OCI-LY1 (cell line): Measurements from ENCODE around the gene UTF1.

ENCODE experiments used
- H2AFZ ChIP-seq: fragments of 200-600 bp; sonication (generic), shearing (Covaris generic); 2 replicates; pipeline ENCODE4 v1.6.0; 2014; ENCODE audit warnings: antibody characterized with exemption, mild to moderate bottlenecking, low read length
- H3F3A ChIP-seq: fragments of 200-600 bp; sonication (generic), shearing (Covaris generic); 2 replicates; pipeline ENCODE4 v1.6.0; 2014; ENCODE audit warnings: mild to moderate bottlenecking, antibody characterized with exemption, low read length, moderate library complexity; ENCODE audit not compliant: insufficient read depth
- H3K27ac ChIP-seq: fragments of 200-600 bp; sonication (generic); 2 replicates; pipeline ENCODE4 v1.5.1; 2014; ENCODE audit warnings: low read length, mixed run types, mild to moderate bottlenecking, low read depth; ENCODE audit not compliant: poor library complexity, severe bottlenecking
- H3K27me3 ChIP-seq: fragments of 200-600 bp; sonication (generic); 2 replicates; pipeline ENCODE4 v1.6.0; 2014; ENCODE audit warnings: antibody characterized with exemption, mild to moderate bottlenecking, low read length, moderate library complexity; ENCODE audit not compliant: insufficient read depth
- H3K36me3 ChIP-seq: fragments of 200-600 bp; sonication (generic); 2 replicates; pipeline ENCODE4 v1.6.1; 2014; ENCODE audit warnings: mild to moderate bottlenecking, antibody characterized with exemption, low read length, moderate library complexity, mixed read lengths; ENCODE audit not compliant: insufficient read depth
- H3K4me1 ChIP-seq: fragments of 200-600 bp; sonication (generic); 2 replicates; pipeline ENCODE4 v1.5.1; 2014; ENCODE audit warnings: mild to moderate bottlenecking, low read length, moderate library complexity; ENCODE audit not compliant: insufficient read depth, severe bottlenecking
- H3K4me2 ChIP-seq: fragments of 200-600 bp; sonication (generic), shearing (Covaris generic); 2 replicates; pipeline ENCODE4 v1.6.1; 2014; ENCODE audit warnings: low read length
- H3K4me3 ChIP-seq: fragments of 200-600 bp; sonication (generic); 2 replicates; pipeline ENCODE4 v1.5.1; 2014; ENCODE audit warnings: low read length, low read depth, mild to moderate bottlenecking, mixed read lengths; ENCODE audit not compliant: poor library complexity, severe bottlenecking
- H3K79me2 ChIP-seq: fragments of 200-600 bp; shearing (Covaris generic); 2 replicates; pipeline ENCODE4 v1.6.1; 2016; ENCODE audit warnings: mixed run types, low read length, mixed read lengths; ENCODE audit not compliant: insufficient read depth
- H3K9ac ChIP-seq: fragments of 200-600 bp; sonication (generic), shearing (Covaris generic); 2 replicates; pipeline ENCODE4 v1.6.1; 2014; ENCODE audit warnings: mild to moderate bottlenecking, low read length, mixed read lengths
- H3K9me2 ChIP-seq: fragments of 200-600 bp; sonication (generic), shearing (Covaris generic); 2 replicates; pipeline ENCODE4 v1.6.1; 2014; ENCODE audit warnings: low read depth, mild to moderate bottlenecking, low read length, mixed read lengths
- H3K9me3 ChIP-seq: fragments of 200-600 bp; shearing (Covaris generic); 2 replicates; pipeline ENCODE4 v1.6.1; 2014; ENCODE audit warnings: low read length, mixed read lengths
- H4K20me1 ChIP-seq: fragments of 200-600 bp; sonication (generic), shearing (Covaris generic); 2 replicates; pipeline ENCODE4 v1.6.0; 2016; ENCODE audit warnings: mild to moderate bottlenecking, low read length; ENCODE audit not compliant: insufficient read depth
- EZH2 ChIP-seq: fragments of 200-600 bp; sonication (generic), shearing (Covaris generic); IDR thresholded peaks from 2 replicates; pipeline ENCODE4 v1.8.0; 2017; ENCODE audit warnings: borderline replicate concordance, mixed run types, mild to moderate bottlenecking, antibody characterized with exemption, low read length, moderate library complexity, mixed read lengths
- TF ChIP-seq, protein P1 (sequence below): fragments of 200-600 bp; sonication (generic), shearing (Covaris generic); IDR thresholded peaks from 2 replicates; pipeline ENCODE4 v1.5.1; 2017; ENCODE audit warnings: mild to moderate bottlenecking, antibody characterized with exemption, low read length, moderate library complexity, mixed read lengths

The UTF1 gene

DNA sequence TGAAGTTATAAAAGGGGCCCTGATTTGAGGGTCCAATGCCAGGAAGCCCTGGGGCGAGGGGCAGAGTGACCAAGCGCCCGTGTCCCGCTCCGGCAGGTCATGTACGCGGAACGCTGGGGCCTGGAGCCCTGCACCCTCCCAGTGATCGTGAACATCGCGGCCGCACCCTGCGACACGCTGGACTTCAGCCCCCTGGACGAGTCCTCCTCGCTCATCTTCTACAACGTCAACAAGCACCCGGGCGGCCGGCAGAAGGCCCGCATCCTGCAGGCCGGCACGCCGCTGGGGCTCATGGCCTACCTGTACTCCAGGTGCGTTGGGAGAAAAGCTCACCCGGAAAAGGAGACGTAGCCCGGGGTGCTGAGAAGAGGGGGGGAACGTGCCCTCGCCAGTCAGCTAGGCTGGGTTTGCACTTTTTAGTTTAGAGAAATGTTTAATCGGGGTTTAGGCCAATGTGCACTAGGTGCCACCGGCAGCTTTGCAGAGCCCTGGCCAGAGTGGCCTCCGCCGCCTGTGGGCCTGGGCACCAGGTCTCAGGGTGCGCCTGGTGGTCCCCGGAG is 22.9 kb upstream of the UTF1 start:
- no peak overlapping the region for H3K4me3 ChIP-seq
- no peaks in the 10 kb centered on the region for H3F3A ChIP-seq
- H4K20me1 ChIP-seq: no peaks in the 10 kb centered on the region
- no peaks in the 10 kb centered on the region for H3K4me1 ChIP-seq
- H3K9me2 ChIP-seq: no peaks in the 10 kb centered on the region
- no peaks in the 10 kb centered on the region for H3K36me3 ChIP-seq
- no peak for TF ChIP-seq EZH2
- TF ChIP-seq, protein P1, sequence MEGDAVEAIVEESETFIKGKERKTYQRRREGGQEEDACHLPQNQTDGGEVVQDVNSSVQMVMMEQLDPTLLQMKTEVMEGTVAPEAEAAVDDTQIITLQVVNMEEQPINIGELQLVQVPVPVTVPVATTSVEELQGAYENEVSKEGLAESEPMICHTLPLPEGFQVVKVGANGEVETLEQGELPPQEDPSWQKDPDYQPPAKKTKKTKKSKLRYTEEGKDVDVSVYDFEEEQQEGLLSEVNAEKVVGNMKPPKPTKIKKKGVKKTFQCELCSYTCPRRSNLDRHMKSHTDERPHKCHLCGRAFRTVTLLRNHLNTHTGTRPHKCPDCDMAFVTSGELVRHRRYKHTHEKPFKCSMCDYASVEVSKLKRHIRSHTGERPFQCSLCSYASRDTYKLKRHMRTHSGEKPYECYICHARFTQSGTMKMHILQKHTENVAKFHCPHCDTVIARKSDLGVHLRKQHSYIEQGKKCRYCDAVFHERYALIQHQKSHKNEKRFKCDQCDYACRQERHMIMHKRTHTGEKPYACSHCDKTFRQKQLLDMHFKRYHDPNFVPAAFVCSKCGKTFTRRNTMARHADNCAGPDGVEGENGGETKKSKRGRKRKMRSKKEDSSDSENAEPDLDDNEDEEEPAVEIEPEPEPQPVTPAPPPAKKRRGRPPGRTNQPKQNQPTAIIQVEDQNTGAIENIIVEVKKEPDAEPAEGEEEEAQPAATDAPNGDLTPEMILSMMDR: no peak
- no peaks in the 10 kb centered on the region for H3K9me3 ChIP-seq
- no peak overlapping the region for H3K27ac ChIP-seq
- H3K79me2 ChIP-seq: no peaks in the 10 kb centered on the region
- H2AFZ ChIP-seq: no peak overlapping the region
- no peaks in the 10 kb centered on the region for H3K27me3 ChIP-seq
- H3K4me2 ChIP-seq: no peak overlapping the region
- H3K9ac ChIP-seq: no peak overlapping the region

DNA sequence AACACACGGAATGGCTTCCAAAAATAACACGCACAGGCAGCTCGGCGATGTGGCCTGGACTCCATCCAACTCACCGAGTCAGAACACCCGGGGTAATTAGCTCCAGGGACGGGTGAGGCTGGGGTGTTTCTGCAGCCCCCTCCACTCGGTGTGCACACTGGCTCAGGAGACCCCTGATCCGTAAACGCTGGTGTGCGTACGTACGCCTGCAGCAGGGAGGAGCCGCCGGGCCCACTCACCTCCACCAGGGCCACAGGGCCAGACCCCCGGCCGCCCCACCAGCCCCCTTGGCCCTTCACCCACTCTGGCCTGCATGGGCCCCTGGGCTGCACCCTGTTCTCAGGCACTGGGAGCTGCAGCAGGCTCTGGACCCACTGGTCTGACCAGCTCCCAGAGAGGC is 22.4 kb upstream of the UTF1 start:
- TF ChIP-seq EZH2: no peak
- TF ChIP-seq, protein P1: no peak
- H4K20me1 ChIP-seq: no peaks in the 10 kb centered on the region
- no peaks in the 10 kb centered on the region for H3K9me3 ChIP-seq
- no peak overlapping the region for H3K4me3 ChIP-seq
- no peaks in the 10 kb centered on the region for H3K9me2 ChIP-seq
- H3K4me2 ChIP-seq: no peak overlapping the region
- H2AFZ ChIP-seq: no peak overlapping the region
- no peaks in the 10 kb centered on the region for H3K36me3 ChIP-seq
- H3K9ac ChIP-seq: no peak overlapping the region
- H3F3A ChIP-seq: no peaks in the 10 kb centered on the region
- H3K27me3 ChIP-seq: no peaks in the 10 kb centered on the region
- H3K4me1 ChIP-seq: no peaks in the 10 kb centered on the region
- no peak overlapping the region for H3K27ac ChIP-seq
- no peaks in the 10 kb centered on the region for H3K79me2 ChIP-seq

DNA sequence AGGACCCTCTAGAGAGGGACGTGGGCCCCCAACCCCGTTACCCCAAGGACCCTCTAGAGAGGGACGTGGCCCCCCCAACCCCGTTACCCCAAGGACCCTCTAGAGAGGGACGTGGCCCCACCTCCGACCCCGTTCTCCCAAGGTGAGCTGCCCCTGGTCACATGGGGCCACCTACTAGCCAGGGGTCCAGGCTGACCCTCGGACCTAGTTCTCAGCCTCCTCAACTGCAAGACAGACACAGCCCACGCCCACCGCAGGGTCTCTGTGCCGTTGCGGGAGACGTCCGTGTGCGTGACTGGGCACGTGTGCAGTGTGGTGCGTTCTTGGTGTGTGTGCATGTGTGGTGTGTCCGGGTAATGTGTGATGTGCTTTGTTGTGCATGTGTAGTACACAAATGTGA is 21.6 kb upstream of the UTF1 start:
- no peak for TF ChIP-seq EZH2
- TF ChIP-seq, protein P1: no peak
- no peaks in the 10 kb centered on the region for H3K27me3 ChIP-seq
- no peak overlapping the region for H2AFZ ChIP-seq
- no peaks in the 10 kb centered on the region for H4K20me1 ChIP-seq
- H3K79me2 ChIP-seq: no peaks in the 10 kb centered on the region
- H3K4me3 ChIP-seq: no peak overlapping the region
- H3K9me2 ChIP-seq: no peaks in the 10 kb centered on the region
- no peaks in the 10 kb centered on the region for H3K4me1 ChIP-seq
- H3F3A ChIP-seq: no peaks in the 10 kb centered on the region
- H3K27ac ChIP-seq: no peak overlapping the region
- H3K36me3 ChIP-seq: no peaks in the 10 kb centered on the region
- H3K9me3 ChIP-seq: no peaks in the 10 kb centered on the region
- H3K4me2 ChIP-seq: no peak overlapping the region
- H3K9ac ChIP-seq: no peak overlapping the region
